Prostate gland (tissue), 2 donors: ENCODE results near the gene ZNF366. TPM values are rescaled to one million over a fixed set of nuclear protein-coding genes. Genes with fewer than 3 reads are reported as not detected.

Experiments
- DNase-seq: peaks from one replicate; pipeline ENCODE4 v3.0.0-alpha.2; 2019; ENCODE audit warnings: low spot score
- H3K27ac ChIP-seq, 2 donors: fragments of 200-600 bp; sonication (generic); 2 replicates each; pipeline ENCODE4 v1.5.1; 2017 to 2019
- H3K27me3 ChIP-seq: fragments of 200-600 bp; sonication (generic); replicated peaks from 2 replicates; pipeline ENCODE4 v1.5.1; 2019; ENCODE audit not compliant: insufficient read depth
- H3K36me3 ChIP-seq, 2 donors: fragments of 200-600 bp; sonication (generic); 1 replicate in 1 of 2; 2 replicates in 1 of 2; pipeline versions ENCODE4 v1.5.1 to v1.8.1; 2017 to 2019
- H3K4me1 ChIP-seq: fragments of 200-600 bp; sonication (generic); replicated peaks from 2 replicates; pipeline ENCODE4 v1.5.1; 2019
- H3K4me3 ChIP-seq, 2 donors: fragments of 200-600 bp; sonication (generic); 2 replicates each; pipeline ENCODE4 v1.5.1; 2017 to 2019
- H3K9me3 ChIP-seq: fragments of 200-600 bp; sonication (generic); 2 replicates; pipeline ENCODE4 v1.5.1; 2017
- POLR2A ChIP-seq: fragments of 450-650 bp; IDR thresholded peaks from one replicate; pipeline ENCODE4 v1.6.1; 2016; ENCODE audit warnings: antibody characterized with exemption, mild to moderate bottlenecking
- POLR2AphosphoS5 ChIP-seq: sonication (generic); formaldehyde crosslinking; IDR thresholded peaks from one replicate; pipeline ENCODE4 v1.6.1; 2017; ENCODE audit warnings: antibody characterized with exemption
- WGBS: methylation state at CpG from one replicate; pipeline ENCODE4 v1.1.5; 2018; 5-methylcytosine and 5-hydroxymethylcytosine counted together
- intact Hi-C: fragments of 100-400 bp; cut with DNase I; formaldehyde crosslinking; loops from one replicate; pipeline ENCODE4 v1.14.2; 2022
- total RNA-seq, 2 donors: library from RNA; depleted of rRNA; stranded (reverse); fragments of >200 nt; gene quantifications; one replicate each; pipeline ENCODE4 v1.1.0, GENCODE V29; 2016
- TF ChIP-seq, protein P1 (sequence below), 4 experiments: fragments of 200-600 bp in 2 of 4; fragments of 450-650 bp in 2 of 4; sonication (generic) in 2 of 4; IDR thresholded peaks; 1 replicate in 3 of 4; 2 replicates in 1 of 4; pipeline ENCODE4 v1.5.1; 2016 to 2019; ENCODE audit warnings: antibody characterized with exemption in 4 of 4, mild to moderate bottlenecking in 2 of 4, moderate library complexity in 2 of 4

The ZNF366 gene
- total RNA-seq, 2 donors from 2014 or later: 2.0 to 3.2 TPM

DNA sequence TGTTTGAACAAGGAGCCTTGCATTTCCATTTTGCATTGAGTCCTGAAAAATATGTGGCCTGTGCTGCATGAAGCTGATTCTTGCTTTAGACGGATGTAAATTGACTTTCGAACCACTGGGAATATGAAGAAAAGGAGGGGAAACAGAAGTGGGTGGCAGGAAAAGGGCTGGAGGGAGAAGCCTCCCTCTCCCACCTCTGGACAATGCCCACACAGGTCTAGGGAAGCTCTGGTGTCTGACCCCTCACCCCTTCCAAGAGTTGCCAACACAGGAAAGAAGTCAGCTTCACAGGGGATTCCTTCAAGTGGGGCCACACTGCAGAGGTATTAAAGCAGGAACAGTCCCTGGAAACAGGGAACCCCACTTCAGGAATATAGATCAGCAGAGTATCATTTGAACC is 52.2 kb downstream of the ZNF366 start:
- TF ChIP-seq POLR2AphosphoS5: no peak
- TF ChIP-seq POLR2A: no peak
- TF ChIP-seq, protein P1, sequence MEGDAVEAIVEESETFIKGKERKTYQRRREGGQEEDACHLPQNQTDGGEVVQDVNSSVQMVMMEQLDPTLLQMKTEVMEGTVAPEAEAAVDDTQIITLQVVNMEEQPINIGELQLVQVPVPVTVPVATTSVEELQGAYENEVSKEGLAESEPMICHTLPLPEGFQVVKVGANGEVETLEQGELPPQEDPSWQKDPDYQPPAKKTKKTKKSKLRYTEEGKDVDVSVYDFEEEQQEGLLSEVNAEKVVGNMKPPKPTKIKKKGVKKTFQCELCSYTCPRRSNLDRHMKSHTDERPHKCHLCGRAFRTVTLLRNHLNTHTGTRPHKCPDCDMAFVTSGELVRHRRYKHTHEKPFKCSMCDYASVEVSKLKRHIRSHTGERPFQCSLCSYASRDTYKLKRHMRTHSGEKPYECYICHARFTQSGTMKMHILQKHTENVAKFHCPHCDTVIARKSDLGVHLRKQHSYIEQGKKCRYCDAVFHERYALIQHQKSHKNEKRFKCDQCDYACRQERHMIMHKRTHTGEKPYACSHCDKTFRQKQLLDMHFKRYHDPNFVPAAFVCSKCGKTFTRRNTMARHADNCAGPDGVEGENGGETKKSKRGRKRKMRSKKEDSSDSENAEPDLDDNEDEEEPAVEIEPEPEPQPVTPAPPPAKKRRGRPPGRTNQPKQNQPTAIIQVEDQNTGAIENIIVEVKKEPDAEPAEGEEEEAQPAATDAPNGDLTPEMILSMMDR (IDR thresholded peaks at IDR 0.05): no peak
- Histone ChIP-seq H3K4me3 (no peak overlapping the region), H3K27me3 (no peaks in the 10 kb centered on the region), H3K27ac (no peak overlapping the region), H3K4me1 (peaks cover 10% of the 10 kb centered on the region), H3K9me3 (no peaks in the 10 kb centered on the region), H3K36me3 (no peaks in the 10 kb centered on the region)
- no peak for DNase-seq
- WGBS: 86% methylated on average over 2 of the region's 2 CpGs
- intact Hi-C loops: loop anchor here (5.0 kb wide), 1 partner anchor 52 kb away; the partner anchor contains the start of gene ZNF366

DNA sequence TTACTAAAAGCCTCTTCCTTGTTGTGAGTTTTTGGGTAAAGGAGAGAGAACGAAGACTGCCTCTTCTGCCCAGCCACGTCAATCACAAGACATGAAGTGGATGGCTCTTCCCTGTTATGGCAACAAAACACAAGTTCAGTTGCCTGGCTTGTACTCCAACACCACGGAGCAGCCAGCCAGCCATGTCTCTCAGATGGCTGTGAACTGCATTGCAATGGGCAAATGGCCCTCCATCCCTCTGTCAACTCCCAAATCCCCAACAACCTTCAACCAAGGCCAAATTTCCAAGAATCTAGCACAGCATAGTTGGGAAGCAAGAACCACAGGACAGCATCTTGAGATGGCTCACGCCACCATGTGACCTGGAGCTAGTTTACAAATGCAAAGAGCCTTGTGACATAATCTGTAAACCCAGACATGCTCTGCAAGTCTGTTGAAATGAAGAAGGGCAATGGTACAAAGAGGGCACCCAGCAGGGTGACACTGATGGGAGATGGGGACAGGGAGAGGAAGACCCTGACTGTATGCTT is 53.9 kb downstream of the ZNF366 start:
- no peaks in the 10 kb centered on the region for H3K36me3 ChIP-seq
- H3K4me3 ChIP-seq: no peak overlapping the region
- no peak for DNase-seq
- no peaks in the 10 kb centered on the region for H3K27me3 ChIP-seq
- TF ChIP-seq, protein P1 (IDR thresholded peaks at IDR 0.05): no peak
- TF ChIP-seq POLR2A (no peak), POLR2AphosphoS5 (no peak)
- H3K9me3 ChIP-seq: no peaks in the 10 kb centered on the region
- H3K4me1 ChIP-seq: peaks cover 10% of the 10 kb centered on the region
- intact Hi-C loops: loop anchor here (5.0 kb wide), 1 partner anchor 54 kb away; the partner anchor contains the start of gene ZNF366
- WGBS: 78% methylated on average over 4 of the region's 4 CpGs
- peak overlapping the region; percentile 70 to 83 for H3K27ac ChIP-seq

DNA sequence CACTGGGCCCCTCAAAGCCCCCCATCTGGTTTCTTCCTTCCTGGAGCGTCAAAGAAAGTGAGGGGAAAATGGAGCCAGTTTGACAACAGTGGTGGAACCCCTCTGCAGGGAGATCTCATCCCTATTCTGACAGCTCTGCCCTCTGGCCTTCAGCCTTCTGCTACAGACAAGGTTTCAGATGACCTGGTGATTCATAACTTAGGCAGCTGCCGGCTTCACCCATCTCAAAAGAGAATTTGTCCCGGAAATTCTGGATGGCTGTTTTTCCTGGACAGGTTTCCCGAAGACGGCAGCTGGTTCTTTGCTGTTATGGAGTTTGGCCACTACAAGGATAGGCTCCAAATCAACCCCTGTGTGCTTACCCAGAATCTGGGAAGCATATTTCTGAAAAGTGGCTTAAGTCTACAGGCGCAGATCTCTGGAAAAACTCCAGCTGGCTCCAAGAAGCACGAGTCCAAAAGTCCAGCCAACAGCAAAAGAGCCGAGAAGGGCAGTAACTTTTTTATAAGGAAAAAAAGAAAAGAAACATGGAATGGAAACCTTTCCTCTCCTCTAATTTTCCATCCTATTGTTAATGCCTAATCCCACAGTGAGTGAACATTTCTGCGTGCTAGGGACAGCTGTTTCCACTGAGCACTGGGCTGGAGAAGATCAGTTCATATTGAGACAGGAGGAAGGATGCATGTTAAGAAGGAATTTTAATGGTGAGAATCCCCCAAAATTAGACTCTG is 54.5 kb downstream of the ZNF366 start:
- WGBS: 21% methylated on average over 9 of the region's 9 CpGs
- H3K27ac ChIP-seq: peak overlapping the region; percentile 70 to 83
- intact Hi-C loops: loop anchor here (5.0 kb wide), 1 partner anchor 55 kb away; the partner anchor contains the start of gene ZNF366
- no peak overlapping the region for H3K4me3 ChIP-seq
- no peaks in the 10 kb centered on the region for H3K9me3 ChIP-seq
- H3K27me3 ChIP-seq: no peaks in the 10 kb centered on the region
- no peaks in the 10 kb centered on the region for H3K36me3 ChIP-seq
- peak; percentile 56 for DNase-seq
- peak; percentile 12 for TF ChIP-seq POLR2AphosphoS5
- TF ChIP-seq POLR2A: no peak
- TF ChIP-seq, protein P1 (IDR thresholded peaks at IDR 0.05): no peak
- peaks cover 10% of the 10 kb centered on the region for H3K4me1 ChIP-seq

DNA sequence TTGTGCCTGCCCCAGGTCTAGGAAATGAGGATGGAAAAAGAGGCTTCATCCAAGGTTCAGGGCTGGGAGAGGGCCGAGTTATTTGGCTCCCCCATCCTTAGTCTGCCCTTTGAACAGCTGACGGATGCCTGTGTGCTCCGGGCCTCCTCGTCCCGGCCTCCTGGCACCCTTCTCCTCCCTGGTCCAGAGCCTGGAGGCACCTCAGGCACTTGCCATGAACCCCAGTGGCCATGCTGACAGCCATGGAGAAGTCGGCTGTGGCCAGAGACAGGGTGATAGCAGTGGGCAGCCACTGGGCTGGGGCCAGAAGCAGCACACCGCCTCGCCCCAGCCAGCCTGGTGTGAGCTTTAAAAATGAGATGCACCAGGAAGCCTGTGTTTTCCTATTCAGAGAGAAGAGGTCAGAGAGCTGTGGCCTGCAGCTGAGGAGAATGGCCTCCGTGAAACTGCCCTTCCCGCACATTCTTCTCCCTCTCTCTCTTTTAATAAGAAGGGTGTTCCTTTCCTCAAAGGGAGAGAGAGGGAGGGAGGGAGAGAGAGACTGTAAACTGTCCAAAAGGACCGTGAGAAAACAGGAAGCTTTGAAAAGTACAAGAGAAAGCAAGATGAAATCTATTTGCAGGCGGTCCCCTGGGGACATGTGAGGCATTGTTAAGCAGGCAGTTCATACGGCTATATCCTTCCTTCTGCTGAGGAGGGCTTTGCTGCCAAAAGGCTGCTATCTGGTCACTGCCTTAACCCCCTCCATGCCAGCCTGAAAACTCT is 55.3 kb downstream of the ZNF366 start:
- DNase-seq: peak; percentile 42
- H3K36me3 ChIP-seq: no peaks in the 10 kb centered on the region
- no peak overlapping the region for H3K4me3 ChIP-seq
- H3K4me1 ChIP-seq: peaks cover 10% of the 10 kb centered on the region
- 36% methylated on average over 13 of the region's 13 CpGs for WGBS
- H3K27me3 ChIP-seq: no peaks in the 10 kb centered on the region
- no peaks in the 10 kb centered on the region for H3K9me3 ChIP-seq
- TF ChIP-seq POLR2AphosphoS5: peak; percentile 70
- no peak for TF ChIP-seq POLR2A
- H3K27ac ChIP-seq: peak overlapping the region; percentile 70 to 83
- intact Hi-C loops: loop anchor here (5.0 kb wide), 1 partner anchor 55 kb away; the partner anchor contains the start of gene ZNF366

DNA sequence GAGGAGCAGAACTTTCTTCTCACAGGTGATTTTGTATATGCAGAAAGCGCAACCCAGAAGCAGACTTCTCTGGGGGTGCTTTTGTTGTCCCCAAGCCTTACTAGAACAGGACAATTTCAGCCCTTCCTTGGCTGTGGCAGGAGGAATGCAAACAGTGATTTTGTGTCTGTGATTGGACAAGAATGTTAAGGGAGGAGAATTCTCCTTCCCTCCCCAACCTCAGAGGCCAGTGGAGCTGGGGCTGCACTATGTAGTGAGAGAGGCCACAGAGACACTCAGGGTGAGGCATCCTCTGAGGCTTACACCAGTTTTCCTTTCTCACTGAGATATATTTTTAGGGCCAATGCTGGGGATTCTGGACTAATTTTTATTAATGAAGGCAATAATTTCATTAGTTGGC is 58.8 kb downstream of the ZNF366 start:
- H3K9me3 ChIP-seq: no peaks in the 10 kb centered on the region
- H3K4me3 ChIP-seq: no peak overlapping the region
- peaks cover 10% of the 10 kb centered on the region for H3K4me1 ChIP-seq
- TF ChIP-seq, protein P1 (IDR thresholded peaks at IDR 0.05): no peak
- TF ChIP-seq POLR2A: no peak
- TF ChIP-seq POLR2AphosphoS5: no peak
- H3K27ac ChIP-seq: no peak overlapping the region
- intact Hi-C loops: no loop called here
- no peaks in the 10 kb centered on the region for H3K27me3 ChIP-seq
- WGBS: 4% methylated on average over 1 of the region's 1 CpG
- no peak for DNase-seq
- no peaks in the 10 kb centered on the region for H3K36me3 ChIP-seq
